ENCODE data around the gene SUPT6H. TPM values are rescaled to one million over a fixed set of nuclear protein-coding genes. Genes with fewer than 3 reads are reported as not detected.
"Not testable (repeated sequence)": the region's sequence is repeated elsewhere in the genome, so short reads cannot be mapped to it uniquely, and the experiment has no call there.

Gene SUPT6H
- total RNA-seq, 4 donors from 2014 or later = 47.2 to 86.7 (median 71.3) TPM

DNA sequence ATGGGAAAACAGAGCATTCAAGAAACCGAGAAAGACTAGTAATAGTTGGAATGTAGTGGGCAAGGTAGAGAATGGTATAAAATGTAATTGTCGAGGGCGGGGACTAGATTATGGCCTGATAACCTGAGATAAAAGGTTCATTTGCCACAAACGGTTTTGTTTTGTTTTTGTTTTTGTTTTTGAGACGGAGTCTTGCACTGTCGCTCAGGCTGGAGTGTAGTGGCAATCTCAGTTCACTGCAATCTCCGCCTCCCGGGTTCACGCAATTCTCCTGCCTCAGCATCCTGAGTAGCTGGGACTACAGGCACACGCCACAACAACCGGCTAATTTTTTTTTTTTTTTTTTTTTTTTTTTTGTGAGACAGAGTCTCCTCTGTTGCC, 67.9 kb downstream of the SUPT6H start:
- H3K4me3 ChIP-seq (ENCODE audit: low read depth, poor library complexity, severe bottlenecking) = no peak overlapping the region
- intact Hi-C loops (cut with DNase I; ENCODE audit: low total_unique reads) = no loop called here
- TF ChIP-seq POLR2A (IDR thresholded peaks at IDR 0.05) = no peak
- TF ChIP-seq, protein P1, sequence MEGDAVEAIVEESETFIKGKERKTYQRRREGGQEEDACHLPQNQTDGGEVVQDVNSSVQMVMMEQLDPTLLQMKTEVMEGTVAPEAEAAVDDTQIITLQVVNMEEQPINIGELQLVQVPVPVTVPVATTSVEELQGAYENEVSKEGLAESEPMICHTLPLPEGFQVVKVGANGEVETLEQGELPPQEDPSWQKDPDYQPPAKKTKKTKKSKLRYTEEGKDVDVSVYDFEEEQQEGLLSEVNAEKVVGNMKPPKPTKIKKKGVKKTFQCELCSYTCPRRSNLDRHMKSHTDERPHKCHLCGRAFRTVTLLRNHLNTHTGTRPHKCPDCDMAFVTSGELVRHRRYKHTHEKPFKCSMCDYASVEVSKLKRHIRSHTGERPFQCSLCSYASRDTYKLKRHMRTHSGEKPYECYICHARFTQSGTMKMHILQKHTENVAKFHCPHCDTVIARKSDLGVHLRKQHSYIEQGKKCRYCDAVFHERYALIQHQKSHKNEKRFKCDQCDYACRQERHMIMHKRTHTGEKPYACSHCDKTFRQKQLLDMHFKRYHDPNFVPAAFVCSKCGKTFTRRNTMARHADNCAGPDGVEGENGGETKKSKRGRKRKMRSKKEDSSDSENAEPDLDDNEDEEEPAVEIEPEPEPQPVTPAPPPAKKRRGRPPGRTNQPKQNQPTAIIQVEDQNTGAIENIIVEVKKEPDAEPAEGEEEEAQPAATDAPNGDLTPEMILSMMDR (IDR thresholded peaks at IDR 0.05) = no peak
- 76 to 85% methylated on average over 11 of the region's 11 CpGs for WGBS, 2 donors
- no peak for DNase-seq (ENCODE audit: low spot score in 2 of 2)

DNA sequence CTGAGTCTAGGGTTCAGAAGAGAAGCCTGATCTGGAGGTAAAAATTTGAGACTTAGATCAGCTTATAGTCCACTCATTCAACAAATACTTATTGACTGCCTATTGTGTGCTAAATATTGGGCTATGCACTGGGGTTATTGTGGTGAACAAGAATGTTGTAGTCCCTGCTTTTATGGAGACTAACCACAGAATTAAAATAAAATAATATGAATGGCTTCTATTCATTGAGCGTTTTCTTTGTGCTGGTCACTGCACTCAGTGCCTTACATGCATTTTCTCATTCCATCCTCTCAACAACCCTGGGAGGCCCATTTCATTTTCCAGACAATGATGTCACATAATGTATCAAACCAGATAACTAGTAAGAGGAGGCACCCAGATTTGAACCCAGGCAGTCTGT, 71.3 kb downstream of the SUPT6H start:
- H3K4me3 ChIP-seq (ENCODE audit: low read depth, poor library complexity, severe bottlenecking) = no peak overlapping the region

DNA sequence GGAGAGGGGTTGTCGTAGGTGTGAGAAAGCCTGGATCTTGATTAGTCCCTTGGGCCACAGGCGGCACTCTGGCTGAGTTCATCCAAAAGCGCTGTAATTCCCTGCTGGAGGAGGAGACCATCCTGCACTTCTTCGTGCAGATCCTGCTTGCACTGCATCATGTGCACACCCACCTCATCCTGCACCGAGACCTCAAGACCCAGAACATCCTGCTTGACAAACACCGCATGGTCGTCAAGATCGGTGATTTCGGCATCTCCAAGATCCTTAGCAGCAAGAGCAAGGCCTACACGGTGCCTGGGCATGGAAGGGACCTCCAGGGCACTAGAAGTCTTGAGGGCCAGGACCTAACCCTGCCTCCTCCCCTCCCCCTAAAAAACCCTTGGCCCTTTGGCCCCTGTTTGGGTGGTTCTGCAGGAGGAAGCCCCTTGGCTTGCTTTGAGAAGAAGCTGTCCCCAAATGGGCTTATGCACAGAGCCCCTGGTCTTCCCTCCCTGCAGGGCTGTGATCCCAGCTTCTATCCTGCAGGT, 72.8 kb downstream of the SUPT6H start:
- WGBS, 2 donors = 84 to 90% methylated on average over 9 to 10 of the region's 10 CpGs
- H3K4me3 ChIP-seq (ENCODE audit: low read depth, poor library complexity, severe bottlenecking) = no peak overlapping the region

More for the DNA sequence above, 71.3 kb downstream of the SUPT6H start:
- no peak for DNase-seq (ENCODE audit: low spot score in 2 of 2)
- no peak for TF ChIP-seq POLR2A (IDR thresholded peaks at IDR 0.05)
- TF ChIP-seq, protein P1 (IDR thresholded peaks at IDR 0.05) = no peak
- intact Hi-C loops (cut with DNase I; ENCODE audit: low total_unique reads) = no loop called here
- 74 to 78% methylated on average over 1 of the region's 1 CpG for WGBS, 2 donors

DNA sequence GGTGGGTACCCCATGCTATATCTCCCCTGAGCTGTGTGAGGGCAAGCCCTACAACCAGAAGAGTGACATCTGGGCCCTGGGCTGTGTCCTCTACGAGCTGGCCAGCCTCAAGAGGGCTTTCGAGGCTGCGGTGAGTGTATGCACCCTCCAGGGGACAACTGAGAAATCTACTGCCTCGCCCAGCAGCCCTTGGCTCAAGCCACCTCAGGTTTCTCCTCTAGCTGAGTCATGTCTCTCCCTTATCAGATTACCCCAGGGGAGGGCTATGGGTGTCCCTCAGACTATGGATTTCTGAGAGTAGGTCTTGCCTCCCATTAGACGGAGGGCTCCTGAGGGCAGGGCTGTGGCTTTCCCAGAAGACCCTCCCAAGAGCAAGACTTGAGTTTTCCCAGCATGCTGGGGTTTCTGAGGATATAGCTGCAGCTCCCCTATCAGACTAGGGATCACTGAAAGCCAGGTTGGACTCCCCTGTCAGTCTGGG, 73.3 kb downstream of the SUPT6H start:
- no peak for DNase-seq (ENCODE audit: low spot score in 2 of 2)
- WGBS, 2 donors = 27 to 71% methylated on average over 5 of the region's 5 CpGs
- H3K4me3 ChIP-seq (ENCODE audit: low read depth, poor library complexity, severe bottlenecking) = no peak overlapping the region
- TF ChIP-seq, protein P1 (IDR thresholded peaks at IDR 0.05) = no peak
- no peak for TF ChIP-seq POLR2A (IDR thresholded peaks at IDR 0.05)
- intact Hi-C loops (cut with DNase I; ENCODE audit: low total_unique reads) = no loop called here

More for the DNA sequence above, 72.8 kb downstream of the SUPT6H start:
- TF ChIP-seq, protein P1 (IDR thresholded peaks at IDR 0.05) = no peak
- TF ChIP-seq POLR2A (IDR thresholded peaks at IDR 0.05) = no peak
- intact Hi-C loops (cut with DNase I; ENCODE audit: low total_unique reads) = no loop called here
- no peak for DNase-seq (ENCODE audit: low spot score in 2 of 2)

DNA sequence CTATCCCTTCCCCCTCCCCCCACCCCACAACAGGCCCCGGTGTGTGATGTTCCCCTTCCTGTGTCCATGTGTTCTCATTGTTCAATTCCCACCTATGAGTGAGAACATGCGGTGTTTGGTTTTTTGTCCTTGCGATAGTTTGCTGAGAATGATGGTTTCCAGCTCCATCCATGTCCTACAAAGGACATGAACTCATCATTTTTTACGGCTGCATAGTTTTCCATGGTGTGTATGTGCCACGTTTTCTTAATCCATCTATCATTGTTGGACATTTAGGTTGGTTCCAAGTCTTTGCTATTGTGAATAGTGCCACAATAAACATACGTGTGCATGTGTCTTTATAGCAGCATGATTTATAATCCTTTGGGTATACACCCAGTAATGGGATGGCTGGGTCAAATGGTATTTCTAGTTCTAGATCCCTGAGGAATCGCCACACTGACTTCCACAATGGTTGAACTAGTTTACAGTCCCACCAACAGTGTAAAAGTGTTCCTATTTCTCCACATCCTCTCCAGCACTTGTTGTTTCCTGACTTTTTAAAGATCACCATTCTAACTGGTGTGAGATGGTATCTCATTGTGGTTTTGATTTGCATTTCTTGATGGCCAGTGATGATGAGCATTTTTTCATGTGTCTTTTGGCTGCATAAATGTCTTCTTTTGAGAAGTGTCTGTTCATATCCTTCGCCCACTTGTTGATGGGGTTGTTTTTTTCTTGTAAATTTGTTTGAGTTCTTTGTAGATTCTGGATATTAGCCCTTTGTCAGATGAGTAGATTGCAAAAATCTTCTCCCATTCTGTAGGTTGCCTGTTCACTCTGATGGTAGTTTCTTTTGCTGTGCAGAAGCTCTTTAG, 74.1 kb downstream of the SUPT6H start:
- H3K4me3 ChIP-seq (ENCODE audit: low read depth, poor library complexity, severe bottlenecking); intact Hi-C loops (cut with DNase I; ENCODE audit: low total_unique reads); DNase-seq (ENCODE audit: low spot score in 2 of 2): not testable (repeated sequence)
- 94 to 96% methylated on average over 7 to 8 of the region's 8 CpGs for WGBS, 2 donors

DNA sequence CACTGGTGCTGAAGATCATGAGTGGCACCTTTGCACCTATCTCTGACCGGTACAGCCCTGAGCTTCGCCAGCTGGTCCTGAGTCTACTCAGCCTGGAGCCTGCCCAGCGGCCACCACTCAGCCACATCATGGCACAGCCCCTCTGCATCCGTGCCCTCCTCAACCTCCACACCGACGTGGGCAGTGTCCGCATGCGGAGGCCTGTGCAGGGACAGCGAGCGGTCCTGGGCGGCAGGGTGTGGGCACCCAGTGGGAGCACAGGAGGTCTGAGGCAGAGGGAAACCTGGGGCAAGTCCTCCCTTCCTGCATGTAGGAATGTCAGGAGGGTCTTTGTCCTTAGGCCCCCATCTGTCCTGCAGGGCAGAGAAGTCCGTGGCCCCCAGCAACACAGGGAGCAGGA, 75.3 kb downstream of the SUPT6H start:
- intact Hi-C loops (cut with DNase I; ENCODE audit: low total_unique reads) = no loop called here
- WGBS, 2 donors = 94 to 97% methylated on average over 12 of the region's 12 CpGs

More for the DNA sequence above, 75.3 kb downstream of the SUPT6H start:
- DNase-seq (ENCODE audit: low spot score in 2 of 2) = no peak
- no peak overlapping the region for H3K4me3 ChIP-seq (ENCODE audit: low read depth, poor library complexity, severe bottlenecking)
- TF ChIP-seq POLR2A (IDR thresholded peaks at IDR 0.05) = no peak
- TF ChIP-seq, protein P1 (IDR thresholded peaks at IDR 0.05) = no peak
